Measurements from ENCODE around the gene BPIFB3.

The BPIFB3 gene

GRCh38 chr20:33064572-33065287 lies 11.0 kb downstream of the BPIFB3 start:
- DNase-seq = no peak

GRCh38 chr20:33065785-33066184 lies 12.1 kb downstream of the BPIFB3 start:
- DNase-seq = no peak

DNA sequence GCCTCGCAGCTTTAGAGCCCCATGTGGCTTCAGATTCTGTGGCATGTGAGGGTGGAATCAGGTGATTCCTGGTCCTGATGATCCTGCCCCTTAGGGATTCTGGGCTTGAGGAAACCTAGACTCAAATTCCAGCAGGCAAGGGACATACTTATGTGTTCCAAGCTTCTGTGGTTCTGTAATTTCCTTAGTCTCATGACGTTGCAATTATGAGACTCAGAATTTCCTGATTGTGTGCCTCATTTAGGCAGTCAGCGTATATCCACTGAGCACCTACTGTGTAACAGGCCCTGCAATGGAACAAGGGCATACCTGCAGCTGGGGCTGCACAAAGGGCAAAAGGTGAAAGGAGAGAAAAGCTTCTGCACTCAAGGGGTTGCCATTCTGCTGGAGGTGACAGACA lies 14.1 kb downstream of the BPIFB3 start:
- no peak for DNase-seq

GRCh38 chr20:33068251-33068939 lies 14.7 kb downstream of the BPIFB3 start:
- no peak for DNase-seq

GRCh38 chr20:33069673-33070072 lies 16.0 kb downstream of the BPIFB3 start:
- no peak for DNase-seq

GRCh38 chr20:33070111-33071053 lies 16.7 kb downstream of the BPIFB3 start:
- no peak for DNase-seq

DNA sequence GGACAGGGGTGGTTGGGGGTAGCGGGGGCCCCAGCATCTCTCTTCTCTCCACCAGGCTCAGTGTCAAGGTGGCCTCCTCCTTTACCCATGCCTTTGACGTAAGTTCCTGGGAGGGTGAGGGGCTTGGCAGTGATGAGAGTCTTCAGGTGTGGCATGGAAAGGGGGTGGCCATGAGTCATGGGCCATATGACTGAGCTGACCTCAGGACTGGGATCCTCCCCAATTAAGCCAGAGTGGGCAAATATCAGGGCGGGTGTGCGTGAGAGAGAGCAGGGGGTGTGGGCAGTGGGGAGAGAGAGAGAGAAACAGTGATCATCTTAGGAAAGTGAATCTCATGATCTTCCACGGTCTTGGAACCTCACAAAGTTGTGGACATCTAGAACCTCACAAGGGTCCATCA lies 17.5 kb downstream of the BPIFB3 start:
- no peak for DNase-seq

- DNase-seq = no peak
These were observed 18.7 kb downstream of the BPIFB3 start for GRCh38 chr20:33072362-33072761.

DNA sequence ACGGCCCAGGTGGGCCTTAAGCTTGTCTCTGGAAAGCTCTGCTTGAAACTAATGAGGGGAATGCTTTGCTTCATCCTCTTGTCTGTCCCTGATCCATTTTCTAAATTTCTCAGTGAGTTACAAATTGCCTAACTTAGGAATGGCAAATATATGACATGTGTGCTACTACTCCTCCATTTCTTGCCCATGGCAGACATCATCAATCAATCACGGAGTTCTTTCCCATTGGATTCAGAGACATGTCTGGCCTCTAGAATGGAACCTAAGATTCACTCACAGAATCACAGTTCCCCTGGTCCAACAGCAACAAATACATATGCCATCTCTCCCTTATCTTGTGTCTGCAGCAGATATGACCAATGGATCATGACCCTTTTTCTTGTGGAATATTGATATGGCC lies 19.1 kb downstream of the BPIFB3 start:
- DNase-seq = no peak

DNA sequence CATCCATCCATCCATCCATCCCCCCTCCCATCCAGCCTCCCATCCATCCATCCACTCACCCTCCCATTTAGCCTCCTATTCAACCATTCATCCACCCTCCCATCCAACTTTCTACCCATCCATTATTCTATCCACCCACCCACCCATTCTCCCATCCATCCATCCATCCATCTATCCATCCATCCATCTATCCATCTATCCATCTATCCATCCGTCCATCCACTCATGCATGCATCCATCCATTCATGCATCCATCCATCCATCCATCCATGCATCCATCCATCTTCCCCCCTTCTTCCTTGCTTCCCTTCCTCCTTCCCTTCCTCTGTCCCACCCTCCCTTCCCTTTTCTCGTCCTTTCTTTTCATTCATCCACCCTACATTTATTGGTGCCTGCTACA lies 21.0 kb downstream of the BPIFB3 start:
- DNase-seq = no peak

DNA sequence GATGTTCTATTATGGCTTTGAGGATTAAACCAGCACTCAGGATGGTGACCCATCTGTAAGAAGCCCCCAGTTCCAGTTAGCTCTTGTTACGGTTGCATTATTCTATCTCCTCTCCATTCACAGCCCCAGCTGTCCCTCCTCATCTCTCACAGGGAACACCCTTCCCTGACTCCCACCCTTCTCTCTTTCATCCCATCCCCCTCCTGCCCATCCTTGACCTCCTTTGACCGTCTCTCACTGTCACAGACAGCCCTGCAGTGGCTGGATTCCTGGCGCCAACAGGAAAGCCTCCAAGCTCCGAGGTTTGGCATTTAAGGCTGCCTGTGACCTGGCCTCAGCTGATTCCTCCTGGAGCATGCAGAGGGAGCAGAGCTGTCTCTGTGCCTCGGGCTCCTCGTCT lies 21.6 kb downstream of the BPIFB3 start:
- no peak for DNase-seq

GRCh38 chr20:33076662-33077372 lies 23.1 kb downstream of the BPIFB3 start:
- no peak for DNase-seq

DNA sequence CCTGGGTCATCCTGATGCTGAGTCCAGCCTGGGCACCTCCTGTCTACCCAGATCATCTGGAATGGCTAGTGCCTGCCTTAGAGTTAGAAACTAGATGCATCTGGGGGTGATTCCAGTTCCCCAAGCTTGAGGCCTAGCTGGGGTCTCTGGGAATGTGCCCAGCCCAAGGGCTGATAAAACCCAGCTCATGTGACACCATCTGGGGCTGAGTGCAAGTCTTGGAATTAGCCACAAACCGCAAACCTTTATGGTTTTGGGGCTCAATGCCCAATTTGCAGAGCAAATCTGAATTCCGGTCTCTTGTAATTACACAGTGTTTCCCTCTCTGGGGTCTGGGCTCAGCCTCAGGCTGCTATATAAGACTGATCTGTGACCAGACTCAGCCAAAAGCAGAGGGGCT lies 25.6 kb downstream of the BPIFB3 start, which contains the start of gene BPIFB4:
Gene BPIFB4, plus strand, starts transcription at position 385 of the 400 bp plus-strand sequence. CDS start 1,884 bp downstream, outside the sequence.
- no peak for DNase-seq

DNA sequence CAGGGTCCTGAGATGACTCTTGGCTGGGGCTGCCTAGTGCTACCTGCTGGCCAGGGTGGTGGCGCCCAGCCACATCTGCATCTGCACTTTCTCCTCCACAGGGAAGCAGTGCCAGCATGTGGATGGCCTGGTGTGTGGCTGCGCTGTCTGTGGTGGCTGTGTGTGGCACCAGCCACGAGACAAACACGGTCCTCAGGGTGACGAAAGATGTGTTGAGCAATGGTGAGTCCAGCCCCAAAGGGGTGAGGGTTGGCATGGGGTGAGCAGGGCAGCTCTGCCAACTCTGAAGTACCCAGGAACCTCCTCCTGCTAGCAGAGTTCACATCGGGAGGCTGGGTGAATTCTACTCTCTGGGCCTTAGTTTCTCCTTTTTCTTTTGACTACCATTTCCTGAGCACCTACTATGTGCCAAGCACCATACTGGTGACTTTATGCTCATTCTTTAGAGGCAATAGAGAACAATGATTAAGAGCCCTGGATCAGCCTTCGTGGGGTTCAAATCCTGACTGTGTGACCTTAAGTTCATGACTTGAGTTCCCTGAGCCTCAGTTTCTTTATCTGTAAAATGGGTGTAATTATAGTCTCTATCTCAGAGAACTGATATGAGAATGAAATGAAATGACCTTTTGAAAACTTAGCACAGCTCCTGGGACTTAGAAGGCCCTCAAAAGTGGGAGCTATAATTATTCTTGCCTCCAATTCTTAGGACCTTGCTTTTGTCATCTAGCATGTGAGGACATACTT lies 27.9 kb downstream of the BPIFB3 start:
- DNase-seq = no peak

DNA sequence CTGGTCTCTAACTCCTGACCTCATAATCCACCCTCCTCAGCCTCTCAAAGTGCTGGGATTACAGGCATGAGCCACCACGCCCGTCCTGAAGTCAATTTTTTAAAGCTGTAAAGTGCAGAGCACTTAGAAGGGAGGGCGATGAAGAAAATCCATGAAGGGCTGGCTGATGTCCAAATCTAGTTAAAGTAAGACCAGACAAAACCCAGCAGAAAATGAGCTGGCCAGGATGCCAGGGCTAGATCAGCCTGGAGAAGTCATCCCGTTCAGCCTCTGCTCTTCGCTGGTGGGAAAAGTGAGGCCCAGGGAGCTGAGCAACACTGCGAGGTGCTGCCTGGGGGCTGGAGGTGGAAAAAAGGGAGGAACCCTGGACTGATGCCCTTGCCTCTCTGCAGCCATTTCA lies 28.8 kb downstream of the BPIFB3 start:
- no peak for DNase-seq

- DNase-seq = no peak
These were observed 30.0 kb downstream of the BPIFB3 start for GRCh38 chr20:33083544-33084340.

GRCh38 chr20:33084722-33085121 lies 31.0 kb downstream of the BPIFB3 start:
- DNase-seq = no peak

DNA sequence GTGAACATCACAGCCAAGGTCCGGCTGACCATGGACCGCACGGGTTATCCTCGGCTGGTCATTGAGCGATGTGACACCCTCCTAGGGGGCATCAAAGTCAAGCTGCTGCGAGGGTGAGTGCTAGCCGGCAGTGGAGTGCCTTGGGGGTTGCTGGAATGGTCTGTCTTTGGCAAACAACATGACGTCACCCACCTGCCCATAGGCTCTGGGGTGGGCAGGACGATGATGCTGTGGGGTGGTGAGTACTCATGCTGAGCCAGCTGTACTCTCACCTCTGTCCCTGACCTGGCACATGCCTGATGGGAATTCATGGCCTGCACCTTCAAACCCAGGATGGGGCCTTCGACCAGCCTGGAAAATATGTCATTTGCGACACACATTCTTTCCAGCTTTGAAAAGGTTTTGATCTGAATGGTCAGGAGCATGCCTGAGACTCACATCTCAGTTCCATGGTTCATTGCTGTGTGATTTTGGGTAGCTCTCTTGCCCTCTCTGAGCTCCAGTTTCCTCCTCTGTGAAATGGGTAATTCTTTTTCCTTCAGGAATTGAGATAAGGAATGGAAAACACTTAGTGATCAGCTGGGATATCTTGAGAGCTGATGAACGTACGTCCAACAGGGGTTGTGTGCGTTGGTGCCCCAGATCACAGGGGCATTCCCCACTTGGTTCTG lies 32.5 kb downstream of the BPIFB3 start:
- DNase-seq = no peak

GRCh38 chr20:33091147-33091546 lies 37.4 kb downstream of the BPIFB3 start:
- no peak for DNase-seq

GRCh38 chr20:33091693-33092092 lies 38.0 kb downstream of the BPIFB3 start:
- DNase-seq = no peak

DNA sequence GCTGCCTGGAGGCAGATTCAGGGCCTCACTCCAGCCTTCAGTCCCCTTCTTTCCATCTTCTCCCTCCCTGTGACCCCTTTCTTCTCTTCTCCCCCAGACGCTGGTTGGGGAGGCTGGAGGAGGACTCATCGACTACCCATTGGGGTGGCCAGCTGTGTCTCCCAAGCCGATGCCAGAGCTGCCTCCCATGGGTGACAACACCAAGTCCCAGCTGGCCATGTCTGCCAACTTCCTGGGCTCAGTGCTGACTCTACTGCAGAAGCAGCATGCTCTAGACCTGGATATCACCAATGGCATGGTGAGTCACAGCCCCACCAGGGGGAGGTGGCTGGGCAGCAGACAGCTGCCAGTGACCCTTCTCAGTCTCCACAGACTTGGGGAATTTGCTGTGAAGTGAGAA lies 38.7 kb downstream of the BPIFB3 start:
- no peak for DNase-seq

Data from NCI-H1048 (cell line).